Measurements from ENCODE around the gene EIF4EBP3.

DNA sequence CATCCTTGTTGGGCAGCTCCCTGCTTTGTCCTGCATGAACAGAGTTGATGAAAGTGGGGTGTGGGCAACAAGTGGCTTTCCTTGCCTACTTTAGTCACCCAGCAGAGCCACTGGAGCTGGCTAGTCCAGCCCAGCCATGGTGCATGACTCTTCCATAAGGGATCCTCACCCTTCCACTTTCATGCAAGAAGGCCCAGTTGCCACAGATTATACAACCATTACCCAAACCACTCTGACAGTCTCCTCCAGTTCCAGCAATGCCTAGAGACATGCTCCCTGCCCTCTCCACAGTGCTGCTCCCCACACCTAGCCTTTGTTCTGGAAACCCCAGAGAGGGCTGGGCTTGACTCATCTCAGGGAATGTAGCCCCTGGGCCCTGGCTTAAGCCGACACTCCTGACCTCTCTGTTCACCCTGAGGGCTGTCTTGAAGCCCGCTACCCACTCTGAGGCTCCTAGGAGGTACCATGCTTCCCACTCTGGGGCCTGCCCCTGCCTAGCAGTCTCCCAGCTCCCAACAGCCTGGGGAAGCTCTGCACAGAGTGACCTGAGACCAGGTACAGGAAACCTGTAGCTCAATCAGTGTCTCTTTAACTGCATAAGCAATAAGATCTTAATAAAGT, 21.1 kb downstream of the EIF4EBP3 start:
- TF ChIP-seq, protein P1, sequence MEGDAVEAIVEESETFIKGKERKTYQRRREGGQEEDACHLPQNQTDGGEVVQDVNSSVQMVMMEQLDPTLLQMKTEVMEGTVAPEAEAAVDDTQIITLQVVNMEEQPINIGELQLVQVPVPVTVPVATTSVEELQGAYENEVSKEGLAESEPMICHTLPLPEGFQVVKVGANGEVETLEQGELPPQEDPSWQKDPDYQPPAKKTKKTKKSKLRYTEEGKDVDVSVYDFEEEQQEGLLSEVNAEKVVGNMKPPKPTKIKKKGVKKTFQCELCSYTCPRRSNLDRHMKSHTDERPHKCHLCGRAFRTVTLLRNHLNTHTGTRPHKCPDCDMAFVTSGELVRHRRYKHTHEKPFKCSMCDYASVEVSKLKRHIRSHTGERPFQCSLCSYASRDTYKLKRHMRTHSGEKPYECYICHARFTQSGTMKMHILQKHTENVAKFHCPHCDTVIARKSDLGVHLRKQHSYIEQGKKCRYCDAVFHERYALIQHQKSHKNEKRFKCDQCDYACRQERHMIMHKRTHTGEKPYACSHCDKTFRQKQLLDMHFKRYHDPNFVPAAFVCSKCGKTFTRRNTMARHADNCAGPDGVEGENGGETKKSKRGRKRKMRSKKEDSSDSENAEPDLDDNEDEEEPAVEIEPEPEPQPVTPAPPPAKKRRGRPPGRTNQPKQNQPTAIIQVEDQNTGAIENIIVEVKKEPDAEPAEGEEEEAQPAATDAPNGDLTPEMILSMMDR (IDR thresholded peaks at IDR 0.05; ENCODE audit: insufficient read depth, low read length): no peak
- TF ChIP-seq GABPA (IDR thresholded peaks at IDR 0.05; ENCODE audit: low read depth): no peak
